Neural cell (in vitro differentiated cells): ENCODE data around the gene SLC25A4. TPM values are rescaled to one million over a fixed set of nuclear protein-coding genes. Genes with fewer than 3 reads are reported as not detected.

Experiments
- H2AFZ ChIP-seq: fragments of 200-600, 300-800 bp; sonication (generic), shearing (Covaris generic); 2 replicates; pipeline ENCODE4 v1.6.0; 2014; ENCODE audit warnings: low read depth, mild to moderate bottlenecking, antibody characterized with exemption, low read length, moderate library complexity
- H3F3A ChIP-seq: fragments of 200-600 bp; shearing (Covaris generic); 2 replicates; pipeline ENCODE4 v1.6.1; 2016; ENCODE audit warnings: mild to moderate bottlenecking, moderate library complexity, mixed read lengths, antibody characterized with exemption, low read length; ENCODE audit not compliant: insufficient read depth, poor library complexity, severe bottlenecking
- H3K27ac ChIP-seq: fragments of 200-600, 300-800 bp; sonication (generic), shearing (Covaris generic); 2 replicates; pipeline ENCODE4 v1.5.1; 2014; ENCODE audit warnings: mild to moderate bottlenecking, low read length, moderate library complexity
- H3K27me3 ChIP-seq: fragments of 300-800, 200-600 bp; sonication (generic), shearing (Covaris generic); 2 replicates; pipeline ENCODE4 v1.6.0; 2014; ENCODE audit warnings: mild to moderate bottlenecking, low read depth, low read length, moderate library complexity; ENCODE audit not compliant: insufficient read depth
- H3K36me3 ChIP-seq: fragments of 300-800, 200-600 bp; sonication (generic), shearing (Covaris generic); 2 replicates; pipeline ENCODE4 v1.5.1; 2014; ENCODE audit warnings: mild to moderate bottlenecking, antibody characterized with exemption, low read length, moderate library complexity; ENCODE audit not compliant: insufficient read depth
- H3K4me2 ChIP-seq: fragments of 300-800, 200-600 bp; sonication (generic), shearing (Covaris generic); 2 replicates; pipeline ENCODE4 v1.6.0; 2014; ENCODE audit warnings: mild to moderate bottlenecking, low read length
- H3K4me3 ChIP-seq: fragments of 300-800, 200-600 bp; sonication (generic), shearing (Covaris generic); 2 replicates; pipeline ENCODE4 v1.5.1; 2014; ENCODE audit warnings: mild to moderate bottlenecking, low read length, moderate library complexity
- H3K79me2 ChIP-seq: fragments of 200-600 bp; shearing (Covaris generic); replicated peaks from 2 replicates; pipeline ENCODE4 v1.6.0; 2014; ENCODE audit warnings: mild to moderate bottlenecking, low read length, moderate library complexity; ENCODE audit not compliant: insufficient read depth
- H3K9ac ChIP-seq: fragments of 300-800, 200-600 bp; sonication (generic), shearing (Covaris generic); 2 replicates; pipeline ENCODE4 v1.6.1; 2016; ENCODE audit warnings: mild to moderate bottlenecking, low read length, mixed read lengths
- H3K9me2 ChIP-seq: fragments of 200-600 bp; shearing (Covaris generic); 2 replicates; pipeline ENCODE4 v1.6.1; 2016; ENCODE audit warnings: mild to moderate bottlenecking, low read length, mixed read lengths; ENCODE audit not compliant: insufficient read depth
- H3K9me3 ChIP-seq: fragments of 200-600, 300-800 bp; sonication (generic), shearing (Covaris generic); 2 replicates; pipeline ENCODE4 v1.6.1; 2016; ENCODE audit warnings: mild to moderate bottlenecking, mixed run types, low read length, moderate library complexity, mixed read lengths
- H4K20me1 ChIP-seq: fragments of 200-600 bp; shearing (Covaris generic); 2 replicates; pipeline ENCODE4 v1.6.1; 2016; ENCODE audit warnings: mild to moderate bottlenecking, mixed run types; ENCODE audit not compliant: insufficient read depth
- EP300 ChIP-seq: fragments of 450-650 bp; conservative IDR thresholded peaks from 2 replicates; pipeline ENCODE4 v1.6.1; 2014; ENCODE audit warnings: antibody characterized with exemption, mild to moderate bottlenecking, moderate library complexity; ENCODE audit not compliant: poor library complexity, severe bottlenecking
- EZH2 ChIP-seq: fragments of 200-600, 300-800 bp; shearing (Covaris generic), sonication (generic); IDR thresholded peaks from 2 replicates; pipeline ENCODE4 v1.6.1; 2014; ENCODE audit warnings: antibody characterized with exemption, low read length, borderline replicate concordance, mild to moderate bottlenecking; ENCODE audit not compliant: insufficient read depth, poor library complexity, severe bottlenecking
- MXI1 ChIP-seq: fragments of 450-650 bp; conservative IDR thresholded peaks from 2 replicates; pipeline ENCODE4 v1.6.1; 2014; ENCODE audit warnings: antibody characterized with exemption, mild to moderate bottlenecking; ENCODE audit not compliant: poor library complexity, severe bottlenecking
- POLR2AphosphoS5 ChIP-seq: IDR thresholded peaks from 2 replicates; pipeline ENCODE4 v1.6.1; 2012
- RAD21 ChIP-seq: fragments of 450-650 bp; conservative IDR thresholded peaks from 2 replicates; pipeline ENCODE4 v1.6.1; 2014; ENCODE audit warnings: antibody characterized with exemption, mild to moderate bottlenecking, moderate library complexity
- SMC3 ChIP-seq: fragments of 450-650 bp; conservative IDR thresholded peaks from 2 replicates; pipeline ENCODE4 v1.6.1; 2014; ENCODE audit warnings: antibody characterized with exemption, mild to moderate bottlenecking, moderate library complexity; ENCODE audit not compliant: poor library complexity
- TAF1 ChIP-seq: IDR thresholded peaks from 2 replicates; pipeline ENCODE4 v1.6.1; 2012; ENCODE audit warnings: low read depth
- polyA plus RNA-seq: library from polyadenylated mRNA; depleted of rRNA; stranded (reverse); fragments of >200 nt; gene quantifications from 2 replicates; pipeline ENCODE4 v1.2.3, GENCODE V29; 2014
- TF ChIP-seq, protein P1 (sequence below): IDR thresholded peaks from 2 replicates; pipeline ENCODE4 v1.6.1; 2012; ENCODE audit warnings: borderline replicate concordance
- TF ChIP-seq, protein P2 (sequence below): fragments of 450-650 bp; IDR thresholded peaks from 2 replicates; pipeline ENCODE4 v1.5.1; 2014; ENCODE audit warnings: antibody characterized with exemption, mild to moderate bottlenecking, moderate library complexity; ENCODE audit not compliant: poor library complexity, severe bottlenecking

Gene SLC25A4
- polyA plus RNA-seq, 1 donor from 2014 or later, result 140 TPM

DNA sequence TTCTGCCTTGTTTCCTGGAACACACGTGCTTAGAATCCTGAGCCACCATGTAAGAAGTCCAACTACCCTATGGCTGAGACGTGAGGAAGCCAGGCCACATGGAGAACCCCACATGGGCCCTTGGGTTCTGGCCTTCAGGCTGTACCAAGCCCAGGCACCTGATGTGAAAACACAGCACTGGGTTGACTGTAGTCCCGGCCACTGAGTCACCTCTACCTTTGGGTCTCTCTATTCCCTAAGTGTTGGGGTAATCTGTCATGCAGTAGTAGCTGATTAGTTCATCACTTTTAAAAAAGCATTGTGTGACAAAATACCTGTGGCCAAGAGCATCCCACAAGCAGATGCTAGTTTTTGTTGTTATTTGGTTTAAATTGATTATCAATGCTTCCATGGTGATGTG is 36.4 kb downstream of the SLC25A4 start:
- TF ChIP-seq, protein P1, sequence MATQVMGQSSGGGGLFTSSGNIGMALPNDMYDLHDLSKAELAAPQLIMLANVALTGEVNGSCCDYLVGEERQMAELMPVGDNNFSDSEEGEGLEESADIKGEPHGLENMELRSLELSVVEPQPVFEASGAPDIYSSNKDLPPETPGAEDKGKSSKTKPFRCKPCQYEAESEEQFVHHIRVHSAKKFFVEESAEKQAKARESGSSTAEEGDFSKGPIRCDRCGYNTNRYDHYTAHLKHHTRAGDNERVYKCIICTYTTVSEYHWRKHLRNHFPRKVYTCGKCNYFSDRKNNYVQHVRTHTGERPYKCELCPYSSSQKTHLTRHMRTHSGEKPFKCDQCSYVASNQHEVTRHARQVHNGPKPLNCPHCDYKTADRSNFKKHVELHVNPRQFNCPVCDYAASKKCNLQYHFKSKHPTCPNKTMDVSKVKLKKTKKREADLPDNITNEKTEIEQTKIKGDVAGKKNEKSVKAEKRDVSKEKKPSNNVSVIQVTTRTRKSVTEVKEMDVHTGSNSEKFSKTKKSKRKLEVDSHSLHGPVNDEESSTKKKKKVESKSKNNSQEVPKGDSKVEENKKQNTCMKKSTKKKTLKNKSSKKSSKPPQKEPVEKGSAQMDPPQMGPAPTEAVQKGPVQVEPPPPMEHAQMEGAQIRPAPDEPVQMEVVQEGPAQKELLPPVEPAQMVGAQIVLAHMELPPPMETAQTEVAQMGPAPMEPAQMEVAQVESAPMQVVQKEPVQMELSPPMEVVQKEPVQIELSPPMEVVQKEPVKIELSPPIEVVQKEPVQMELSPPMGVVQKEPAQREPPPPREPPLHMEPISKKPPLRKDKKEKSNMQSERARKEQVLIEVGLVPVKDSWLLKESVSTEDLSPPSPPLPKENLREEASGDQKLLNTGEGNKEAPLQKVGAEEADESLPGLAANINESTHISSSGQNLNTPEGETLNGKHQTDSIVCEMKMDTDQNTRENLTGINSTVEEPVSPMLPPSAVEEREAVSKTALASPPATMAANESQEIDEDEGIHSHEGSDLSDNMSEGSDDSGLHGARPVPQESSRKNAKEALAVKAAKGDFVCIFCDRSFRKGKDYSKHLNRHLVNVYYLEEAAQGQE, result no peak
- no peak for TF ChIP-seq TAF1
- no peak for TF ChIP-seq RAD21
- TF ChIP-seq EP300, result no peak
- TF ChIP-seq, protein P2, sequence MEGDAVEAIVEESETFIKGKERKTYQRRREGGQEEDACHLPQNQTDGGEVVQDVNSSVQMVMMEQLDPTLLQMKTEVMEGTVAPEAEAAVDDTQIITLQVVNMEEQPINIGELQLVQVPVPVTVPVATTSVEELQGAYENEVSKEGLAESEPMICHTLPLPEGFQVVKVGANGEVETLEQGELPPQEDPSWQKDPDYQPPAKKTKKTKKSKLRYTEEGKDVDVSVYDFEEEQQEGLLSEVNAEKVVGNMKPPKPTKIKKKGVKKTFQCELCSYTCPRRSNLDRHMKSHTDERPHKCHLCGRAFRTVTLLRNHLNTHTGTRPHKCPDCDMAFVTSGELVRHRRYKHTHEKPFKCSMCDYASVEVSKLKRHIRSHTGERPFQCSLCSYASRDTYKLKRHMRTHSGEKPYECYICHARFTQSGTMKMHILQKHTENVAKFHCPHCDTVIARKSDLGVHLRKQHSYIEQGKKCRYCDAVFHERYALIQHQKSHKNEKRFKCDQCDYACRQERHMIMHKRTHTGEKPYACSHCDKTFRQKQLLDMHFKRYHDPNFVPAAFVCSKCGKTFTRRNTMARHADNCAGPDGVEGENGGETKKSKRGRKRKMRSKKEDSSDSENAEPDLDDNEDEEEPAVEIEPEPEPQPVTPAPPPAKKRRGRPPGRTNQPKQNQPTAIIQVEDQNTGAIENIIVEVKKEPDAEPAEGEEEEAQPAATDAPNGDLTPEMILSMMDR, result no peak
- no peak for TF ChIP-seq MXI1
- no peak for TF ChIP-seq POLR2AphosphoS5
- TF ChIP-seq SMC3, result no peak
- TF ChIP-seq EZH2, result no peak
- Histone ChIP-seq H3K4me3 (no peak overlapping the region), H3K36me3 (no peaks in the 10 kb centered on the region), H3K9ac (no peak overlapping the region), H2AFZ (no peak overlapping the region), H3K79me2 (no peaks in the 10 kb centered on the region), H3K27me3 (no peaks in the 10 kb centered on the region), H3K9me3 (no peaks in the 10 kb centered on the region), H3K27ac (no peak overlapping the region), H3F3A (no peaks in the 10 kb centered on the region), H3K9me2 (no peaks in the 10 kb centered on the region), H3K4me2 (no peak overlapping the region), H4K20me1 (no peaks in the 10 kb centered on the region)

DNA sequence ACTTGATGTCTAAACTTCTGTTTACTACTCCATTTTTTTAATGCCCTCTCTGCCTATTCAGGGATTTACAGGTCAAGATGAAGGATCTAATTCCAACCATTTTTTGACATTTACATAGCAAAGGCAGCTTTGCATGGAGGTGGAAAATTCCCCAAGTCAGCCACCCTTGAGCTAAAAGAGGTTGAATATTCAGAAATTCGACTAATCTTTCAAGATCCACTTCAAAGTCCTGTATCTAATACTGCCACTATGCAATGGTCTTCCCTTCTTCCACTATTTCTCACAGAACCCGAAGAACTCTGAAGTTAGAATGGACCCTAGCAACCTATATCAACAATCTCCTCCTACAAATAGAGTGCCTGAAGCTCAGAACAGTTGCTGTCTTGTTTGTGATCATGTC is 39.2 kb downstream of the SLC25A4 start:
- Histone ChIP-seq H3K27ac (no peak overlapping the region), H2AFZ (no peak overlapping the region), H3K9ac (no peak overlapping the region), H3K9me2 (no peaks in the 10 kb centered on the region), H3K9me3 (no peaks in the 10 kb centered on the region), H4K20me1 (no peaks in the 10 kb centered on the region), H3K4me3 (no peak overlapping the region), H3K27me3 (no peaks in the 10 kb centered on the region), H3K79me2 (no peaks in the 10 kb centered on the region), H3K4me2 (no peak overlapping the region), H3K36me3 (no peaks in the 10 kb centered on the region), H3F3A (no peaks in the 10 kb centered on the region)
- TF ChIP-seq EP300, result no peak
